Measurements from ENCODE around the gene PDE9A. TPM values are rescaled to one million over a fixed set of nuclear protein-coding genes. Genes with fewer than 3 reads are reported as not detected.

The PDE9A gene
- total RNA-seq = 1.9 and 2.1 TPM in 2 replicates

GRCh38 chr21:42653231-42654061 is at the start of gene PDE9A:
Gene PDE9A, plus strand, starts transcription at chr21:42653621. Its CDS starts 194 bp downstream, at chr21:42653815.

Other genes with a start within 250 kb of the PDE9A start
- not detected in 2 replicates for gene UBASH3A, start 249.7 kb upstream of the PDE9A start, total RNA-seq
- not detected in 2 replicates for gene RSPH1, start 157.4 kb upstream of the PDE9A start, total RNA-seq
- gene SLC37A1, start 139.8 kb upstream of the PDE9A start, total RNA-seq = 1.9 and 2.7 TPM in 2 replicates
- gene WDR4, start 225.9 kb downstream of the PDE9A start, total RNA-seq = 16.7 and 19.9 TPM in 2 replicates
- 27.1 and 56.4 TPM in 2 replicates for gene NDUFV3, start 239.7 kb downstream of the PDE9A start, total RNA-seq